Left ventricle myocardium inferior (tissue), 1 donor: ENCODE data around the gene MUC12. TPM values are rescaled to one million over a fixed set of nuclear protein-coding genes. Genes with fewer than 3 reads are reported as not detected.

Experiments used
- DNase-seq: peaks from one replicate; pipeline ENCODE4 v3.0.0-alpha.2; 2020
- H3K27ac ChIP-seq: fragments of 200-600 bp; replicated peaks from 2 replicates; pipeline ENCODE4 v1.8.0; 2021
- H3K27me3 ChIP-seq: fragments of 200-600 bp; 2 replicates; pipeline ENCODE4 v1.8.0; 2021; ENCODE audit warnings: low read depth
- H3K36me3 ChIP-seq: fragments of 200-600 bp; 2 replicates; pipeline ENCODE4 v1.8.0; 2021
- H3K4me1 ChIP-seq: fragments of 200-600 bp; 2 replicates; pipeline ENCODE4 v1.8.0; 2021
- H3K4me3 ChIP-seq: fragments of 200-600 bp; 2 replicates; pipeline ENCODE4 v1.8.0; 2021; ENCODE audit warnings: mild to moderate bottlenecking, moderate library complexity
- H3K9me3 ChIP-seq: fragments of 200-600 bp; replicated peaks from 2 replicates; pipeline ENCODE4 v1.8.0; 2021
- intact Hi-C: fragments of 100-400 bp; cut with micrococcal nuclease; formaldehyde crosslinking; loops from one replicate; pipeline ENCODE4 v1.11.0; 2022
- total RNA-seq: library from RNA; stranded (reverse); fragmentation: NEBNext Ultra II Directional; extraction: Animal tissue kit (Norgen Biotek cat#: 25700); gene quantifications from one replicate; pipeline ENCODE4 v1.2.1, GENCODE V29; 2021
- TF ChIP-seq, protein P1 (sequence below): fragments of 200-600 bp; IDR thresholded peaks from 2 replicates; pipeline ENCODE4 v1.8.0; 2021; ENCODE audit warnings: antibody characterized with exemption, mild to moderate bottlenecking, borderline replicate concordance
- donor health status: DM: no; HTN: yes; CAD: no; lungs with severe emphysema.

The MUC12 gene
- total RNA-seq, 1 donor from 2014 or later: 0.30 TPM

DNA sequence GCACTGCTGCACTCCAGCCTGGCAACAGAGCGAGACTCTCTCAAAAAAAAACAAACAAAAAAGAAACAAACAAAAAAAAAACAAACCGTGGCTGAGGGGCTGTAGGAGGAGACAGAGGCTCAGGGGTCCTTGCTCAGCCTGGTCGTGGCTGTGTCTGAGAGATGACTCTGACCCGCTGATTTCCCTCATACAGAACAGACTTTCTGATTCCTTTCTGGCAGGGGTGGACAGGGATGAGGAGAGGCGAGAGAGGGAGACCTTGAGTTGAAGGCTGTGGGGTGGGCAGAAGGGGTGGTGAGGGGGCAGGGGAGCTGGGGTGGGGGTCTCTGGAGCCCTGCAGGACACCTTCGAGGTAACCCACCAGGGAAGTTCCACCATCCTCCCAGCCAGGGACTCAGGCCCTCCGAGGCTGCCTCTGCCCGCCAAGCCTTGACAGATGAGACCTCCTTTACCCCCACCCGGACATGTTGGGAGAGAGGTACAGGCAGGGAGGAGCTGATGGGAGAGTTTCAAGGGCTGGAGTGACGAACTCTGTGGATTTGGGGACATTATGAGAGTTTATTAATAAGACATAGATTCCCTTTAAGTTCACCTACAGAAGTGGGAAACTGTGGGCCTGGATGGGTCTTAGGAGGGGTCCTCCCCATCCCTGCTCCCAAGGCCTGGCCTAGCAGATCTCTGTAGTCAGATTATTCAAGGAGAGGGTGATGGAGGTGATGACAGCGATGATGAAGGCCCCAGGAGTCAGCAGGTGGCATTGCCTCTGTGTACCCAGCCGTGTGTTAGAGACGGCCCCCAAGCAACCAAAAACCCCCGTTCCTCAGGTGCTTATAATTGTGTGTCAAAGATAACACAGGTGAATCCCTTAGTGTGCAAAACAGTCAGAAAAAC, 2.0 kb downstream of the MUC12 start:
- peaks cover 96% of the 10 kb centered on the region for H3K27me3 ChIP-seq
- H3K9me3 ChIP-seq: peaks cover 7% of the 10 kb centered on the region
- TF ChIP-seq, protein P1, sequence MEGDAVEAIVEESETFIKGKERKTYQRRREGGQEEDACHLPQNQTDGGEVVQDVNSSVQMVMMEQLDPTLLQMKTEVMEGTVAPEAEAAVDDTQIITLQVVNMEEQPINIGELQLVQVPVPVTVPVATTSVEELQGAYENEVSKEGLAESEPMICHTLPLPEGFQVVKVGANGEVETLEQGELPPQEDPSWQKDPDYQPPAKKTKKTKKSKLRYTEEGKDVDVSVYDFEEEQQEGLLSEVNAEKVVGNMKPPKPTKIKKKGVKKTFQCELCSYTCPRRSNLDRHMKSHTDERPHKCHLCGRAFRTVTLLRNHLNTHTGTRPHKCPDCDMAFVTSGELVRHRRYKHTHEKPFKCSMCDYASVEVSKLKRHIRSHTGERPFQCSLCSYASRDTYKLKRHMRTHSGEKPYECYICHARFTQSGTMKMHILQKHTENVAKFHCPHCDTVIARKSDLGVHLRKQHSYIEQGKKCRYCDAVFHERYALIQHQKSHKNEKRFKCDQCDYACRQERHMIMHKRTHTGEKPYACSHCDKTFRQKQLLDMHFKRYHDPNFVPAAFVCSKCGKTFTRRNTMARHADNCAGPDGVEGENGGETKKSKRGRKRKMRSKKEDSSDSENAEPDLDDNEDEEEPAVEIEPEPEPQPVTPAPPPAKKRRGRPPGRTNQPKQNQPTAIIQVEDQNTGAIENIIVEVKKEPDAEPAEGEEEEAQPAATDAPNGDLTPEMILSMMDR: no peak
- H3K4me3 ChIP-seq: no peak overlapping the region
- no peak overlapping the region for H3K27ac ChIP-seq
- intact Hi-C loops: no loop called here
- H3K4me1 ChIP-seq: peaks cover 4% of the 10 kb centered on the region
- H3K36me3 ChIP-seq: no peaks in the 10 kb centered on the region
- no peak for DNase-seq

DNA sequence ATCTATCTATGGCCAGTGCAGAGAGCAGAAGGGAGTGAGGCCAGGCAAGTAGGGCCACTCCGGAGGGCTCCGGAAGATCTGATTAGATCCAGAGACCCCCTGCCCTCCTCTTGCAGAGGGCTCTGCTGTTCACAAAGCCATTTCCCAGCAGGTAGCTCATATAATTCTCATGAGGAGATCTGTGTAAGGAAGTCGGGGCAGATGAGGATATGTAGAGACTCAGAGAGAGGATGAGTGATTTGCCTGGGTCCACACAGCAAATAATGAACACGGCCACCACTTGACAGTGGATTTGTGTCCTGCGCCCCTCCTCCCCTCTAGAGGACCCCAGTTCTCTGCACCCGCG, 2.6 kb downstream of the MUC12 start:
- Histone ChIP-seq H3K36me3 (no peaks in the 10 kb centered on the region), H3K4me1 (no peaks in the 10 kb centered on the region), H3K27me3 (peaks cover 90% of the 10 kb centered on the region), H3K9me3 (peaks cover 7% of the 10 kb centered on the region), H3K4me3 (no peak overlapping the region), H3K27ac (no peak overlapping the region)
- TF ChIP-seq, protein P1: no peak
- intact Hi-C loops: no loop called here
- DNase-seq: no peak

DNA sequence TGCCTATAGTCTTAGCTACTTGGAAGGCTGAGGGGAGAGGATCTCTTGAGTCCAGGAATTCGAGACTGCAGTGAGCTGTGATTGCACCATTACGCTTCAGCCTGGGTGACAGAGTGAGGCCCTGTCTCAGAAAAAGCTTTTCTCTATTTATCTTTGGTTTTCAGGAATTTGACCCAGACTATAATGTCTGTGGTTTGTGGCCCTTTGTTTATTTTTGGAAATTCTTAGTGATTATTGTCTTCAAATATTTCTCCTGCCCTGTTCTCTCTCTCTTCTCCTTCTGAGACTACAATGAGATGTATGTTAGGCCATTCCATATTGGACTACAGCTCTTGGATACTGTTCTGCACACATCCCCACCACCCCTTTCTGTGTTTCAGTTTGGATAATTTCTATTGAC, 4.7 kb downstream of the MUC12 start:
- Histone ChIP-seq H3K36me3 (no peaks in the 10 kb centered on the region), H3K4me3 (no peak overlapping the region), H3K27ac (no peak overlapping the region), H3K4me1 (no peaks in the 10 kb centered on the region), H3K9me3 (peaks cover 7% of the 10 kb centered on the region), H3K27me3 (peaks cover 80% of the 10 kb centered on the region)
- intact Hi-C loops: no loop called here
- no peak for DNase-seq
- TF ChIP-seq, protein P1: no peak

DNA sequence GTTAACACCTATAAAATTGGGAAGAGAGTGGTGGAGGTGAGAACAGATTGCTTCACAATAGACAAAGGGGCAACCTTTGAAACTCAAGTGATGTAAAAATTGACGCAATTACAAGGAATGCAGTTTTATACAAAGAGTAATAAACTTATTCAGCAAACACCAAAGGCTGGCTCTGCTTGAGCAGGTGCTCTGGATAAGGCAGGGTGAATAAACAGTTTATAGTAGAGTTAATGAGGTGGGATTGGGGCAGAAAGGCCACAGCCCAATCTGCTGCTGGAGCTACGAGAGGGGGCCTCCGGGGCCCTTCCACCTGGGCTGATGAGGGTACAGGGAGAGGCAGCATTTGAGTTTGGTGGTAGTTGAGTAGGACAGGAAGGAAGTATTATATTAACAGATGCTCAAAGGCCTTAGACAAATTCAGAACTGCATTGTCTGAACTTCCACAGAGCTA, 6.0 kb downstream of the MUC12 start:
- no peaks in the 10 kb centered on the region for H3K36me3 ChIP-seq
- no peak for DNase-seq
- no peaks in the 10 kb centered on the region for H3K4me1 ChIP-seq
- intact Hi-C loops: no loop called here
- H3K27me3 ChIP-seq: peaks cover 76% of the 10 kb centered on the region
- H3K9me3 ChIP-seq: peaks cover 7% of the 10 kb centered on the region
- no peak overlapping the region for H3K27ac ChIP-seq
- no peak overlapping the region for H3K4me3 ChIP-seq
- TF ChIP-seq, protein P1: no peak

DNA sequence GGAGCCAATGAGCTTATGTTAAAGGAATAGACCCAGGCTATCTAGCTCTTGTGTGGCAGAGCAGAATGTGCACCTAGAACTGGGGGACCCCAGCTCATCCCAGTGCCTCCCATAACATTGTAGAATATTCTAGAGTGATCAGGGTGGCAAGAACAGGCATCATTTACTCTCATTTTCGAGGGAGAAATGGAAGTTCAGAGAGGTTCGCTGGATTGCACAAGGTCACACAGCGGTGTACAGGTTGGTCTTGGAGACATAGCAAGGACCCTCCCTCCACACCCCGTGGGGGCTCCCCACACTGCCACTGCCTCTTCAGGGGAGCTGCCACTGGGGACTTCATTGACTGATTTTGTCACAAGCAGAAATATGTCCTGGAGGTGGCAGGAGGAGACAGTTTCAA, 8.9 kb downstream of the MUC12 start:
- Histone ChIP-seq H3K4me3 (no peak overlapping the region), H3K36me3 (no peaks in the 10 kb centered on the region), H3K9me3 (peaks cover 7% of the 10 kb centered on the region), H3K27ac (no peak overlapping the region), H3K27me3 (peaks cover 73% of the 10 kb centered on the region), H3K4me1 (no peaks in the 10 kb centered on the region)
- TF ChIP-seq, protein P1: no peak
- no peak for DNase-seq
- intact Hi-C loops: no loop called here
